Activated CD4-positive, alpha-beta T cell treated with anti-CD3 and anti-CD28 coated beads, Interleukin-2, amount 50 U/mL, for 24 hours (primary cell): ENCODE data around the gene RAD1.

Experiments
- DNase-seq, 2 donors: peaks; one replicate each; pipeline ENCODE4 v3.0.0-alpha.2; 2020; ENCODE audit warnings: low read depth in 1 of 2, low spot score in 1 of 2

RAD1 gene

GRCh38 chr5:34867660-34868059 is 47.6 kb downstream of the RAD1 start:
- no peak for DNase-seq

GRCh38 chr5:34866989-34867471 is 48.3 kb downstream of the RAD1 start:
- DNase-seq: no peak

DNA sequence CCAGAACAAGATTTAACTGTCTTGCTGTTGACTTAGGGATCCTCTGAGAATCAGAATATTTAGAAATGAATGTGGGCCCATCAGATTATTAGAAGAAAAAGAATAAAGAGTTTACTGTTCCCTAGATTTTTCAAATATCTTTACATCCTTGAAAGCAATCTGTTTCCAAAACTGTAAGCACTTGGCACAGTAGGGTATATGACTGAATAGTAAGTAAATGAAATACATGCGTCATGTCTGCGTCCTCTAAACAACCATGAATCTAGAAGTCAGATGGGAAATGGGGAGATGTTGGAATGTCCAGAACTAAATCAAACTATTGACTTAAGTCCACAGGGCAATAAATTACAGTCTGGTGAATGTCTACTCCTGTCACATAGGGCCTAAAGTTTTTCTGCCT is 50.2 kb downstream of the RAD1 start:
- no peak for DNase-seq

DNA sequence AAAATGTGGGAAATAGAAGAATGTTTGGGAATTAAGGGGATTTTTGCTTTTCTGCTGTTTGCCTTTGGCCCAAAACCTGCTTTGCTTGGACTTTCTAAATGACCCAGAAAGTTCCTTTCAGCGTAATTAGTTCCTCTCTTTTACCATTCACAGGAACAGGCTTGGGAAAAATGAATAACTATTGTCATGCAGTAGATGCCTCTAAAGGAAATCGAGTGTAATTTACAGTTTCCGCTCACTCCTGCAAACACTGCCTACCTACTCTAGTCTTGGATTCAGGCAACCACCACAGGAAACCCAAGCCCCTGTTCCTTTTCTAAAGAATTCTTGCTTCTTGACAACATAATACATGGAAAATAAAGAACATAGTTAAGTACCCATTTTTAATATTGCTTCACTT is 51.4 kb downstream of the RAD1 start:
- no peak for DNase-seq

DNA sequence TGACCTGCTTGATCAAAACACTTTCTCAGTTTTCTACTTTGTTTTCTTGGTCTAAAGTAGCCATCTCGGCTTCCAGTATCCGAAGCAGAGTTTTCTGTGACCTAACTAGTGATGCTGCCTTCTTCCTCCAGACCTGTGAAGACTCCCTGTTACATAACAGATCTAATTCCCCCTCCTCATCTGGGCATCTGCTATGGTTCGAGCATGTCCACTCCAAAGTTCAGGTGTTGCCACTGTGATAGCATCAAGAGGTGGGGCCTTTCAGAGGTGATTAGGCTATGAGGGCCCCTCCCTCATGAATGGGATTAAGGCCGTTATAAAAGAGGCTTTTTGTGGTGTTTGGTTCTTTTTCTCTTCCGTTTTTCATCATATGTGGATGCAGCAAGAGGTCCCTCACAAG is 56.1 kb downstream of the RAD1 start:
- DNase-seq: no peak

GRCh38 chr5:34858790-34859189 is 56.5 kb downstream of the RAD1 start:
- no peak for DNase-seq

- no peak for DNase-seq
Measured at GRCh38 chr5:34857894-34858293, 57.4 kb downstream of the RAD1 start.

GRCh38 chr5:34857161-34857560 is 58.1 kb downstream of the RAD1 start:
- DNase-seq: no peak
